ENCODE results near the gene ZFYVE28. TPM values are rescaled to one million over a fixed set of nuclear protein-coding genes. Genes with fewer than 3 reads are reported as not detected.
"Not testable (repeated sequence)": the region's sequence is repeated elsewhere in the genome, so short reads cannot be mapped to it uniquely, and the experiment has no call there.

Gene ZFYVE28
- total RNA-seq, 1 donor from 2014 or later: 6.3 TPM

- no peak for DNase-seq (ENCODE audit: low spot score)
These were observed 168.7 kb downstream of the ZFYVE28 start for GRCh38 chr4:2249526-2250356.

GRCh38 chr4:2248821-2249261 is 169.6 kb downstream of the ZFYVE28 start:
- DNase-seq (ENCODE audit: low spot score): no peak

- no peak for DNase-seq (ENCODE audit: low spot score)
These were observed 170.2 kb downstream of the ZFYVE28 start for GRCh38 chr4:2248044-2248780.

- DNase-seq (ENCODE audit: low spot score): no peak
These were observed 171.1 kb downstream of the ZFYVE28 start for GRCh38 chr4:2247128-2248043.

- no peak for DNase-seq (ENCODE audit: low spot score)
These were observed 171.9 kb downstream of the ZFYVE28 start for GRCh38 chr4:2246384-2247127.

GRCh38 chr4:2245787-2246275 is 172.6 kb downstream of the ZFYVE28 start:
- no peak for DNase-seq (ENCODE audit: low spot score)

GRCh38 chr4:2245057-2245786 is 173.2 kb downstream of the ZFYVE28 start:
- DNase-seq (ENCODE audit: low spot score): no peak

GRCh38 chr4:2243681-2244380 is 174.6 kb downstream of the ZFYVE28 start:
- peak; percentile 88 for DNase-seq (ENCODE audit: low spot score)

GRCh38 chr4:2241410-2242353 is 176.8 kb downstream of the ZFYVE28 start, which contains the start of the genes HAUS3 and POLN:
Gene HAUS3, minus strand, starts transcription at chr4:2242121. Its CDS starts 1,175 bp downstream, at chr4:2240946.
Gene POLN, minus strand, starts transcription at chr4:2242121. Its CDS starts 12,890 bp downstream, at chr4:2229231.
- peak; percentile 99 for DNase-seq (ENCODE audit: low spot score)

GRCh38 chr4:2241003-2241402 is 177.4 kb downstream of the ZFYVE28 start:
- no peak for DNase-seq (ENCODE audit: low spot score)

- DNase-seq (ENCODE audit: low spot score): no peak
These were observed 181.3 kb downstream of the ZFYVE28 start for GRCh38 chr4:2236944-2237666.

- DNase-seq (ENCODE audit: low spot score): no peak
These were observed 187.4 kb downstream of the ZFYVE28 start for GRCh38 chr4:2231082-2231481.

- no peak for DNase-seq (ENCODE audit: low spot score)
These were observed 192.2 kb downstream of the ZFYVE28 start for GRCh38 chr4:2226261-2226660.

- no peak for DNase-seq (ENCODE audit: low spot score)
These were observed 195.6 kb downstream of the ZFYVE28 start for GRCh38 chr4:2222838-2223237.

GRCh38 chr4:2221378-2221777 is 197.1 kb downstream of the ZFYVE28 start:
- DNase-seq (ENCODE audit: low spot score): not testable (repeated sequence)

GRCh38 chr4:2220016-2220630 is 198.3 kb downstream of the ZFYVE28 start:
- peak; percentile 79 for DNase-seq (ENCODE audit: low spot score)
